Muscle of arm (tissue), 12 donors: ENCODE data around the gene DPP6. TPM values are rescaled to one million over a fixed set of nuclear protein-coding genes. Genes with fewer than 3 reads are reported as not detected.

Source experiments
- DNase-seq: peaks from one replicate; pipeline ENCODE4 v3.0.0-alpha.2; 2013
- polyA plus RNA-seq, 12 donors: library from polyadenylated mRNA; unstranded; fragments of 120-200 nt; gene quantifications; one replicate each; pipeline ENCODE4 v1.2.1, GENCODE V29; 2013; ENCODE audit not compliant: insufficient read length in 12 of 12

DPP6 gene
- polyA plus RNA-seq, 12 donors: 3.1 to 7.7 (median 5.7) TPM; not detected in 1

DNA sequence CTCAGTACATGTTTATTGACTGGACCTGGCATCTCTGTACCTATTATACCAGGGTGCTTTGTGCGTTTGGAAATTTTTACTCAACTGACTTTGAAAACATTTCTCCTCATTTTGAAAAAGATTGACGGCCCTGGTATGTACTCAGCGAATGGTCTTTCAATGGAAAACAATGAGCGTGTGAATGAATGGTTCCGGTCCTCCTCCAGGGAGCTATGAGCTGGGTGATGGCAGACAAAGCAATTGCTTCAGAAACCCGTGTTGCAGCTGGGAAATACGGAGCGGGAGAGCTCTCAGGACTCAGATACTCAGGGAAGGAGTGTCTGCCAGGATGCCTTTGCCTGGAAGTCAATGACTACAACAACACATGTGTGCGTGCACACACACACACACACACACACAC, 824.8 kb downstream of the DPP6 start:
- DNase-seq: no peak

DNA sequence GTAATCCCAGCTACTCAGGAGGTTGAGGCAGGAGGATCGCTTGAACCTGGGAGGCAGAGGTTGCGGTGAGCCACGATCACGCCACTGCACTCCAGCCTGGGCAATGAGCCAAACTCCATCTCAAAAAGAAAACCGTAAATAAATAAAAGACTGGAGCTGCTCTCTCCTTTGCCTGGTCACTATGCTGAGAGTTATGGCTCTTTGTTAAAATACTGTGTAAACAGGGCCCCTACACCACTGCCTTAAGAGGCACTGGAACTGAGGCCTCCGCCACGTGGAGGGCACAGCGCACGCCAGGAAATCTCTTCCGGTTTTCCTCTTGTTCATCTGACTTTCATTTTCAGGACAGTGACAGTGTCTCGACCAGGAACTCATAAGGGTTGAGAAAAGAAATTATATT, 827.4 kb downstream of the DPP6 start:
- peak; percentile 3 for DNase-seq

DNA sequence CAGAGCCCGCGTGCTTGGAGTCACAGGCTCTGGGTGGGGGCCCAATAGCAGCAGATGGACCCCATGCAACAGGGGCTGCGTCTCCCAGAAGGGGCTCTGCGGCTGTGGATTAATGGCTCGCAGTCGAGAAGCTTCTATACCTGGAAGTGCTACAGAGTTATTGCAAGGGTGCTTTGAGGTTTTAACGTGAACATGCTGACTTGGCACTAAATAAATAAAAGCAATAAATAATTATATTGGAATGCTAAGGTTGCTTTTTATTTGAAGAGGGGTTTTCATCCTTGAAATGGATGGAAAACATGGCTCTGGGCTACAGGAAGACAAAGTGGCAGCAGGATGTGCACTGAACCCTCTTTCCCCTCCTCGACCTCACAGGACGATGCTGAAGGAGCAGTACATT, 828.3 kb downstream of the DPP6 start:
- no peak for DNase-seq

DNA sequence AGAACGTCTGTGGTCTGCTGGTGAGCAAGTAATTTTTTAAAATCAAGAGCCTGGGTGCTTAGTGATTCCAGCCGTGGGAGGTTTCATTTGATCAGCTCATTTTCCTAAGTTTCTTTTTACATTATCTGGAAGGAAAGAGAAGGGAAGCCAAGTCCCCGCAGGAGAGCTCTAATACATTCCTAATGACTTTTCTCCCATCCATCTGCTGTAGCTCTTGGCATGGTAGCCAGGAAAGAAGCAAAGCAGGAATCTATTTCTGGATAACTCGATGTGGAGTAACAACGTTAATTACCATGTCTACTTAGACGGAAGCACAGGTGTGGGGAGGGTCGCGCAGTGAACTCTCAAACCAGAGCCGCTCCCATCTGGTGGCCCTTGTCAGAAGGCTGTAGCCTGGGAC, 828.8 kb downstream of the DPP6 start:
- peak; percentile 4 for DNase-seq

DNA sequence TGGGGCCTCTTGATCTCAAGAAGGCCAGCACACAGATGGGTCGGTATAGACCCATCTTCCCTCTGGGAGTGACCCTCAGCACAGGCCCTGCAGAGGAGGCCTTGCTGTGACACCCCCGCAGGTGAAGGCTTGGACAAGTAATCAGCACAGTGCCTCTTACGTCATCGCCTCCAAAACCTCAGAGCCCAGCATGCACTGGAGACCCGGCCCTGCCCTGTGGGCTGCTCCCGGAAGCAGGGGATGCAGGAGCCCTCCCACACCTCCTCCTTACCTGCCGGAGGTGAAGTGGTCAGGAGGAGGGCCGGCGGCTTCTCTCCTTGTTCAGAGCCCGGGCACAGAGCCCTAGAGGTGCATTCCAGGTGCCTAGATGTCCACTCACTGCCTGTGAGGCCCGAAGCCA, 829.3 kb downstream of the DPP6 start:
- DNase-seq: no peak

DNA sequence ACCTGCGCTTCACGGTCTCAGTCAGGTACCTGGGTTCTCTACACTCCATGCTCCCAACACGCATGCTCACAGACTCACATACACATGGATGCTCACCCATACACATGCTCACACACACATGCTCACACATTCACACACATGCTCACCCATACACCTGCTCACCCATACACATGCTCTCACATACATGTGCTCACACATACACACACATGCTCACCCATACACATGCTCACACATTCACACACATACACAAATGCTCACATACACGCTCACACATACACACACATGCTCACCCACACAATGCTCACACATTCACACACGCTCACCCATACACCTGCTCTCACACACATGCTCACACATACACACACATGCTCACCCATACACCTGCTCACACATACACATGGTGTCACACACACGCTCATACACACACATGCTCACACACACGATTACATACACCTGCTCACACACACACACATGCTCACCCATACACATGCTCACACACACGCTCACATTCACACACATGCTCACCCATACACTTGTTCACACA, 830.8 kb downstream of the DPP6 start:
- no peak for DNase-seq

DNA sequence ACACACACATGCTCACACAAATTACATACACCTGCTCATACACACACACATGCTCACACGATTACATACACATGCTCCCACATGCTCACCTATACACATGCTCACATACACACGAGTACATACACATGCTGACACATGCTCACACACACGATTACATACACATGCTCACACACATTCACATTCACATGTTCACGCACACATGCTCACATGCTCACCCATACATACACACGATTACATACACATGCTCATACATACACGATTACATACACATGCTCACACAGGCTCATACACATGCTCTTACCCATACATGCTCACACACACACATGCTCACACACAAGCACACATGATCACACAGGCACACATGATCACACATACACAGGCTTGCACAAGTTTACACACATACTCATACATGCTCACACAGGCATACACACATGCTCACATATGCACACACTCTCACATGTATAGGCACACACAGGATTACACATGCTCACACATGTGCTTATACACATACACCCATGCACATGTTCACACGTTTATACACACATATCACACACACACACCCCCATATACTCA, 832.2 kb downstream of the DPP6 start:
- no peak for DNase-seq

DNA sequence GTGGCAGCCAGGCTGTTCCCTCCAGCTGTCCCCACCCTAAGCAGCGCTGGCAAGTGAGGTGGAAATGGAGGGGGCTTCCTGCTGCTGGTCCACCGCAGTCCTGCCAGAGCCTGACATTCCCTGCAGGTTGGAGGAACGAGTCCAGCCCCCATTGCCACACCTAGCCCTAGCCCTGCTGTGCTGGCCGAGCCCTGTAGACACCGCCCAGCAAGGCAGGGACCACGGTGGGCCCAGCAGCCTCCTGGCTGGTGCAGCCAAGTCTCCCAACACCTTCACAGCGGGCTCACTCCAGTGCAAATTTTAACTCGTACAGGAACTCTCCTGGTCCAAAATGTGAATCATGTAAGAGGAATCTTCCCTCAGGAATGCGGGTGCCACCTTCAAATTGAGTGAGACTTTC, 834.4 kb downstream of the DPP6 start:
- no peak for DNase-seq

DNA sequence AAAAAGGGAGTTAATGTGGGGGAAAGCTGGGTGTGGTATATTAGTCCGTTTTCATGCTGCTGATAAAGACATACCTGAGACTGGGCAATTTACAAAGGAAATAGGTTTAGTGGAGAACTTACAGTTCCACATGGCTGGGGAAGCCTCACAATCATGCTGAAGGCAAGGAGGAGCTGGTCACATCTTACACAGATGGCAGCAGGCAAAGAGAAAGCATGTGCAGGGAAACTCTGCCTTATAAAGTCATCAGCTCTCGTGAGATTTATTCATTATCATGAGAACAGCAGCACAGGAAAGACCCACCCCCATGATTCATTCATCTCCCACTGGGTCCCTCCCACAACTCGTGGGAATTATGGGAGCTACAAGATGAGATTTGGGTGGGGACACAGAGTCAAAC, 836.5 kb downstream of the DPP6 start:
- DNase-seq: no peak

DNA sequence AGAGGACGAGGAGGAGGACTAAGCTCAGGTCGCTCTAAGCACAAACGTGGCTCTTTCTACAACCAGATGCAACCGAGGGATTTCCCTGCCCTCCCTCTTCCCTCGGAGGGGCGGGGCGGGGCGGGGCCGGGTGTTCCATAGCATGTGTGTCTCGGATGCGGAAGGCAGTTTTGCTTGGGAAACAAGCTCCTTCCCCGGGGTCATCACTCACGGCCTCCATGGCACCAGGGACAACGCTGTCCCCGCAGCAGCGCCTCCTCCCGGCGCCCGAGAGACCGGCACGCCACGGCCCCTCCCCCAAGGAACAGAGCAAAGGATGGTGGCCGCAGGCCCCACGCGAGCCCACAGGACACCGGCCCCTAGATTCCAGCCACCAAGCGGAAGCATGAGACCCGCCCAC, 840.3 kb downstream of the DPP6 start:
- DNase-seq: no peak

DNA sequence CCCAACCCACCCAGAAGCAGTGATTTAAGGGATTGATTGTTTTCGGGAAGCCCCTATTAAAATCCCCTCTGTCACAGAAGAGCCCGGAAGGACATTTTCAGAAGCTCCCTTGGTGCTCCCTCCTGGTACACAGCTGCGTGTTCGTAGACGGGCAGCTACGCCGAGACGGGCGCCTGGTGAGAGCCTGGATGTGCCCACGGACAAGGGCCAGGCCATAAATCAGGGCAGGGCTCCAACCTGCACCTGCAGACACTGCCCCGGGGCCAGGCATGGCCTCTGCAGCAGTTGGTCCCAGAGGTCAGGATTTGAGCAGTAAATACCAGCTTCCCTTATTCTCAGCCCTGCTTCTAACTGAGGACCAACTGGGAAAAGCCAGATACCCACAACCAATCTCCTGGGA, 843.9 kb downstream of the DPP6 start:
- DNase-seq: no peak

DNA sequence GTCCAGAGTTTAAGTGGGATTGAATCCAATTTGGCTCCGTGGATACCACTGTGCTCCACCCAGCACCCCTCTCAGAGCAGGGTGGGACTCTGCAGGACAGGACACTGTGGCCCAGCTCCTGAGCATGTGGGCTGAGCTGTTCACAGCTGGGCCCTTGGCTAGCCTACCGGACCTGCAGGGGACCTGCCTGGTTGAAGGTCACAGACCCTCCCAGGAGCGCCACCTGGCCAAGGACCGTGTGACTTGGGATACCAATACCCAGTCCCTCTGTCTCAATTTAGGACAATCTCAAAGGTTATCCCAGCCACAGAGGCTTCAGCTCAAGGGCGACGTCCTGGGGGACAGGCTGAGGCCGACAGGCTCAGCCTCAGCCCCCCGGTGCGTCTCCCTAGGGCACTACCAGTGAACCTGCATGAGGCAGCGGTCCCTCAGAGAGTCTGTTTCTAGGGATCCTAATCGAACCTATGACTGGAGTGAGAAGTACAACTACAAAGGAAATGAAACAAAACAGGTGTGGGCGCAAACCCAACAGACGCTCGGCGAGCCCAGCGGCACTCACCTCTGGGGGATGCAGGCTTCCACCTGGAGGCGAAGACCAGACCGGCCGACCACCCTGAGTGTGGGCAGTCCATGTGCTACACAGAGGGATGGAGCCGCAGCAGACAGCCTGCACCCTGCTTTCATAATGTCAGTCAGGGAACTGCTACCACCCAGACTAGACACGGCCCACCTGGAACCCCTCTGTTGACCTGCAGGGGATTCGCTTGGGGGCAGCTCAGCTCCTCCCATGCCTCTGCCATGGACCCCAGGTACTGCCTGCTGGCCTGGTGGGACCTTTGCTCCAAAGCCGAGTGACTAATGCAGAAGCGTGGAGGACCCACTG, 847.0 kb downstream of the DPP6 start:
- DNase-seq: no peak

DNA sequence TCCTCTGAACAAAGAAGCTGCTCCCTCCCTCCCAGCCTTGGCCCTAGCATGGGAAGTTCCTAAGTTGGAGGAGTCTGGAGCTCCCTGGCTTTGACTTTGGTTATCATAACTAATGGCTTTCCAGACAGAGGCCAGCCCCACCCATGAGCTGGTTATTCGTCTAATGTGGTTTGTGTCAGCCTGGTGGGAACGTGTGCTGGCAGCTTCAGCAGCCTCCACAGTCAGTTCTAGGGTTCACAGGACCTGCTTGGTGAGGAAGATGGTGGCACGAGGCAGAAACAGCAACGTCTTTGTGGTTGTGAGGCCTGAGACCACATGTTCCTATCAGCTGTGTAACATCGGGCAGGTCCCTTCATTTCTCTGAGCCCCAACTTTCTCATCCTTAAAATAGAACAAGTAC, 847.7 kb downstream of the DPP6 start:
- no peak for DNase-seq

DNA sequence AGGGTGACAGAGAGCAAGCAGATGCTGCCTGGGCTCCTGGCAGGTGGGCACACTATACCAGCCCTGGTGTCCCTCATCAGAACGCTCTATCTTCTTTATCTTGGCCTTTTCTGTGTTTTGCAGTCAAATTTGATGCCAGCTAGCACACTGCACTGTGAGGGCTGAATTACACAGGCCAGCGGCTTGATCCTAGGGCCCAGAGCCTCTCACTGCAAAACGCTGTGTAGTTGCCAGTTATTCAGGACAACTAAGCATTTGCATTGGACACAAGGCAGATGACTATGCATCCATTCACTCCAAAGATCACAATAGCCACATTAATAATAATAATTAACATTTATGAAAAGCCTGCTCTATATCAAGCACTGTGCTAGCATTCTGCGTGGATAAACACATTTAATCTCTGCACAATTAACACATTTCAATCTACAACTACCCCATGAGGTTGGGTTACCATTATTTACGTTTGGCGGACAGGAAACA, 850.4 kb downstream of the DPP6 start:
- DNase-seq: no peak

DNA sequence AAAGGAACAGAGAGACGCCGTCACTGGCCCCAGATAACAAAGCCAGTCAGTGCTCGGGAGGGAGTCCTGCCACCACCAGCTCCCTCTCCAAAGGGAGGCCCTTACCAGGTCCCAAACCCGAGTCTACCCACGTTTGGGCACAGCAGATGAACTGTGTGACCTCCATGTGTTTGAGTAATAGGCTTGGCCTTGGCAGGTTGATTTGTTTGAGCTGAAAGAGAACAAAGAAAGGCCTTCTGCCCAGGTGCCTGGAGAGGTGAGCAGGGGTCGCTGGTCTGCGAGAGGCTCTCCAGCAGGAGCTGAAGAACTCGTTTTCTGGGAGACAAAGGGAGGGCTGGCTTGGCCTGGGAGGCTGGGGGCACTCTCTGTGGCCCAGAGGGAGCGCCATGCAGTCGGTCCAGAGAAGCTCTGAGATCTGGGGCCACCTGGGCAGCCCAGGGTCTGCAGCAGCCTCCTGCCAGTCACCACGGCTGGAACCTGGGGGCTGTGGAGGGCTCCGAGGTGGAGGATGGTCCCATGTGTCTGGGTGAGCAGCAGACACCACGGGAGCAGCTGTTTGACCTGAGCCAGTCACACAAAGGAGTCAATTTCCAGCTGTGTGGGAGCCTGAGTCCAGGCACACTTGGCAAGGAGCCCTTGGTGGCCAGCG, 851.0 kb downstream of the DPP6 start:
- DNase-seq: no peak

DNA sequence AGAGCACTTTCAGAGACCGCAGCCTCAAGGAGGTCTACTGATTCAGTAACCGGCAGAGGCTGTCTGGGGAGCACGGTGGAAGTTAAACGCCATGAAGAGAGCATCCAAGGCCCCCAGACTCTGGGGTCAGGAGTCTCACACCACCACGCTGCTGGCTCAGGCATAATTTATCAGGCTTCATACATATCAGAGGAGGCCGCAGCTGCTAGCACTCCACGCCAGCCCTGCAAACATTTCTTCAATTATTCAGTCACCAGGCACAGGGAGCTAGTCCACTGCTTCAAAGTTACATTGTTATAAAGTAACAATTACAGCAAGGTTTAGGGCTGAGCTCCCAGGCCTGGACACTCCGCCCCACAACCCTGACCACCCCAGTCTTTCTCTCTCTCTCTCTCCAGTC, 852.9 kb downstream of the DPP6 start:
- DNase-seq: no peak

DNA sequence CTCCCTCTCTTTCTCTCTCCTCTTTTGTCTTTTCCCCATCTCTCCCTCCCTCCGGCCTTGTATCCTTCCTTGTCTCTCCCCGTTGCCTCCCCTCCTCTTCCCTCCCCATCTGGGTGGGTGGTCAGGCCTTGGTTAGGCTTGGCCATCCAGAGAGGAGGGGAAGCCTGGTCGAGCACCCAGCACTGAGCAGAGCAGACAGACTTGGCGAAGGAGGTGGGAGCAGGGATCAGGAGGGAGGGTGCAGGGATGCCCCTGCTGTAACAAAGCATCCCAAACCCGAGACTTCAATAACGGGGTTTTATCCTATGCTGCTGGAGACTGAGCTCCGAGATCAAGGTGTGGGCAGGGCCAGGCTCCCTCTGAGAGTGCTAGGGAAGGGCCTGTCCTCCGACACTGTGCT, 853.4 kb downstream of the DPP6 start:
- no peak for DNase-seq

DNA sequence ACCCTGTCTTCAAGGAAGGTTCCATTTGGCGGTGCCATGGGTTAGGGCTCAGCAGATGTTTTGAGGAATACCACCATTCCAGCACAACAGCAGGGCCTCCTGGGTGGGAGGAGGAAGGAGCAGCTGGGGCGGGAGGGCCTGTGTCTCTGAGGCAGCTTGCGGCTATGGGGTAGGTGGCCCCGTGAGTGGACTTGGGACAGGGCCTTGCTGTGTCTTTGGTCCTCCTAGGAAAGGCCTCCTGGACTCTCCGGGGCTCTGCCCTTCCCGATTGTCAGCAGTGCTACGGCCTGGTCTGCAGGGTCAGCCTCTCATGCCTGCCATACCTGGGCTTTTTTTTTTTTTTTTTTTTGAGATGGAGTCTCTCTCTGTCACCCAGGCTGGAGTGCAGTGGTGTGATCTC, 854.0 kb downstream of the DPP6 start:
- DNase-seq: no peak

DNA sequence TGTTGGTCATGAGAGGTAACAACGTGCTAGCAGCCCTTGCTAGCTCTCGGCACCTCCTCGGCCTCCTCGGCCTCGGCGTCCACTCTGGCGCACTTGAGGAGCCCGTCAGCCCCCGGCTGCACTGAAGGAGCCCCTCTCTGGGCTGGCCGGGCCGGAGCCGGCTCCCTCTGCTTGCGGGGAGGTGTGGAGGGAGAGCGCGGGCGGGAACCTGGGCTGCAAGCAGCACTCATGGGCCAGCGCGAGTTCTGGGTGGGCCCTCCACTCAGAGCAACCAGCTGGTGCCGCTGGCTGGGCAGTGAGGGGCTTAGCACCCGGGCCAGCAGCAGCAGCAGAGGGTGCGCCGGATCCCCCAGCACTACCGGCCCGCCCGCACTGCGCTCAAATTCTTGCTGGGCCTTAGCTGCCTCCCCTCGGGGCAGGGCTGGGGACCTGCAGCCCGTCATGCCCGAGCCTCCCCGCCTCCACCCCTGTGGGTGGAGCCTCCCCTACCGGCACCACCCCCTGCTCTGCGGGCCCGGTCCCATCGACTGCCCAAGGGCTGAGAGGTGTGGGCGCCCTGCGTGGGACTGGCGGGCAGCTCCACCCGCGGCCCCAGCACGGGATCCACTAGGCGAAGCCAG, 854.6 kb downstream of the DPP6 start:
- no peak for DNase-seq

DNA sequence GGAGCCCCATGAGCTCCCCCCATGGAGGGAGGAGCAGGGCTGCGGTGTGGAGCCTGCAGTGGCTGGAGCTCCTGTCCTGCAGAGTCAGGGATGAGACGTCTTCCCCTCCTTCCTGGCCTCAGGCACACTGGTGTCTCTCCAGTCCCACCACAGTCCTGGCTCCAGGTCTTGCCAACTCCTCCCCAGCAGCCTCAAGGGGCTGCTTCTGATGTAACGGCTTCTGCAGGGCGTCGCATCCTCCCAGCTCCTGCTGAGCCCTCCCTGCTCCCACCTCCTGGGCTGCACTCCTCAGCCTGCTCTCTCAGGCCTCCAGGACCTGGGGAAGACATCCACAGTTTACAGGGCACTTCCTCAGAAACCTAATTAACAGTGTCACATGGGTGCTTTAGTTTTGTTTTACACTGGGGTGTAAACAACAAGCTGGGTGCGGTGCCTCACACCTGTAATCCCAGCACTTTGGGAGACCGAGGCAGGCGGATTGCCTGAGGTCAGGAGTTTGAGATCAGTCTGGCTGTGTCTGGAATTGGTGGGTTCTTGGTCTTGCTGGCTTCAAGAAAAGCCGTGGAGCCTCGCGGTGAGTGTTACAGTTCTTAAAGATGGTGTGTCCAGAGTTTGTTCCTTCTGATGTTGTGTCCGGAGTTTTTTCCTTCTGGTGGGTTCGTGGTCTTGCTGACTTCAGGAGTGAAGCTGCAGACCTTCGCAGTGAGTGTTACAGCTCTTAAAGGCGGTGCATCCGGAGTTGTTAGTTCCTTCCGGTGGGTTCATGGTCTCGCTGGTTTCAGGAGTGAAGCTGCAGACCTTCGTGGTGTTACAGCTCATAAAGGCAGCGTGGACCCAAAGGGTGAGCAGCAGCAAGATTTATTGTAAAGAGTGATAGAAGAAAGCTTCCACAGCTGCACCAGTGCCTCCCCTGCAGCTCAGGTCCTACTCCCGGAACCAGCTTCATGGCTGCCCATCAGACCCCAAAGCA, 855.7 kb downstream of the DPP6 start:
- no peak for DNase-seq
